OCI-LY3 (cell line): ENCODE measurements around the gene C2orf92.

Experiments used
- CTCF ChIP-seq: fragments of 200-600, 300-600 bp; sonication (generic); IDR thresholded peaks from 2 replicates; pipeline ENCODE4 v1.5.1; 2014; ENCODE audit warnings: antibody characterized with exemption, low read length, low read depth
- EZH2phosphoT487 ChIP-seq: fragments of 200-600 bp; shearing (Covaris generic); IDR thresholded peaks from 2 replicates; pipeline ENCODE4 v1.6.1; 2018; ENCODE audit warnings: antibody characterized with exemption, mixed run types, low read depth

- no peak for TF ChIP-seq CTCF
- no peak for TF ChIP-seq EZH2phosphoT487
These were observed 23.6 kb upstream of the C2orf92 start, which contains the start of gene COX5B for GRCh38 chr2:97645695-97646629.
